GM12864 (cell line): ENCODE data around the gene ALOX12B.

Experiments used
- DNase-seq: peaks from one replicate; pipeline ENCODE4 v3.0.0-alpha.2; 2011; ENCODE audit warnings: low read depth
- H3K4me3 ChIP-seq: 2 replicates; pipeline ENCODE4 v1.5.1; 2011; ENCODE audit warnings: mild to moderate bottlenecking, low read depth, low read length, control low read depth
- TF ChIP-seq, protein P1 (sequence below): IDR thresholded peaks from 2 replicates; pipeline ENCODE4 v1.5.1; 2011; ENCODE audit warnings: low read depth, mild to moderate bottlenecking, moderate library complexity, low read length, control low read depth, inconsistent platforms; ENCODE audit errors: missing control alignments

The ALOX12B gene

DNA sequence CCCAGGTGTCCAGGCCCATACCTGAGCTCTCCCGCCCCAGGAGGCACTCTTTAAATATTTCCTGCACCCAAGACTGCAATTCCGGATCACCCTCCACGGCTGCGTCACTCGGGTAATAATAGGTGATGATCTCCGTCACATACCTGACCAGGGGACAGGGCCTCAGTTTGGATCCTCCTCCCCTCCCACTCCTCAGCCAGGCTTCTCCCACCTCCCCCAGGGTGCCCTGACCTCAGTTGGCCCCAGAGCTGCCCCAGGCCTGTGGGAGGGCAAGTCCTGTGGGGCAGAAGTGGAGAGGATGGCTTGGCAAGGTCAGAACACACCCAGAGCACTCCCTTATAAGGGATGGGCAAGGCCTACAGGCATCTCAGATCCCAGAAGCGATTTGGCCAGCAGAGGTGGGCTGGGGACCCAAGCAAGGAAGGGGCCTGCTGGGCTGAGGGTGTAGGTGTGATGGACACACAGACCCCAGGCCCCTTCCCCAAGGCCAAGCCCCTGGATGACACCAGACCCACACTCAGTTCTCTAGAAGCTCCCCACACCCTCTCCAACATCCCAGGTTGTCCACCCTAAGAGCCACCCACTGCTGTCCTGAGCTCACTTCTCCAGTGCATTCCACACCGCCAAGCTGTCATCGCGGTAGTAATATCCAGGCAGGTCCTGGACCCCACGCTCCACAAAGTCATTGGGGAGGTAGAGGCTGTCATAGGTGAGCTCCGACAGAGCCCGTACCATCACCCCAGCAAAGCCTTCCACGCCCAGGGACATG, 11.8 kb downstream of the ALOX12B start:
- no peak overlapping the region for H3K4me3 ChIP-seq
- no peak for DNase-seq
- TF ChIP-seq, protein P1, sequence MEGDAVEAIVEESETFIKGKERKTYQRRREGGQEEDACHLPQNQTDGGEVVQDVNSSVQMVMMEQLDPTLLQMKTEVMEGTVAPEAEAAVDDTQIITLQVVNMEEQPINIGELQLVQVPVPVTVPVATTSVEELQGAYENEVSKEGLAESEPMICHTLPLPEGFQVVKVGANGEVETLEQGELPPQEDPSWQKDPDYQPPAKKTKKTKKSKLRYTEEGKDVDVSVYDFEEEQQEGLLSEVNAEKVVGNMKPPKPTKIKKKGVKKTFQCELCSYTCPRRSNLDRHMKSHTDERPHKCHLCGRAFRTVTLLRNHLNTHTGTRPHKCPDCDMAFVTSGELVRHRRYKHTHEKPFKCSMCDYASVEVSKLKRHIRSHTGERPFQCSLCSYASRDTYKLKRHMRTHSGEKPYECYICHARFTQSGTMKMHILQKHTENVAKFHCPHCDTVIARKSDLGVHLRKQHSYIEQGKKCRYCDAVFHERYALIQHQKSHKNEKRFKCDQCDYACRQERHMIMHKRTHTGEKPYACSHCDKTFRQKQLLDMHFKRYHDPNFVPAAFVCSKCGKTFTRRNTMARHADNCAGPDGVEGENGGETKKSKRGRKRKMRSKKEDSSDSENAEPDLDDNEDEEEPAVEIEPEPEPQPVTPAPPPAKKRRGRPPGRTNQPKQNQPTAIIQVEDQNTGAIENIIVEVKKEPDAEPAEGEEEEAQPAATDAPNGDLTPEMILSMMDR = no peak

DNA sequence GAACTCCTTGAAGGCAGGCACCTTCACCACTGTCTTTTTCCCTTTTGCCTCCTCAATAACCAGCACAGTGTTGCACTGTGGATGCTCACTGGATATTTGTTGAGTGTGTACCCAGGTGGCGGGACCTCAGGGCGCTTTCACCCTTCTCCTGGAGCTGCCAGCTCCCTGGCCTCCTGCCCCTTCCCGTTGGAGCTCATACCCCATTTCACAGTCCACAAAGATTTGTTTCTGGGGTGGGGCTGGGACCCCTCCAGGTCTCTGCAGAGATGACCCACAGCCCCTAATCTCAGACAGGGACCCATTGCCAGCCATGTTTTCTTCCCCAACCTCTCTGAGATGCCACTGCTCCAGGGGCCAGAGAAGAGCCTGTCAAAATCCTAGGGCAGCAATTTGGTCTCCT, 12.4 kb downstream of the ALOX12B start:
- TF ChIP-seq, protein P1 = no peak
- no peak overlapping the region for H3K4me3 ChIP-seq
- DNase-seq = no peak

DNA sequence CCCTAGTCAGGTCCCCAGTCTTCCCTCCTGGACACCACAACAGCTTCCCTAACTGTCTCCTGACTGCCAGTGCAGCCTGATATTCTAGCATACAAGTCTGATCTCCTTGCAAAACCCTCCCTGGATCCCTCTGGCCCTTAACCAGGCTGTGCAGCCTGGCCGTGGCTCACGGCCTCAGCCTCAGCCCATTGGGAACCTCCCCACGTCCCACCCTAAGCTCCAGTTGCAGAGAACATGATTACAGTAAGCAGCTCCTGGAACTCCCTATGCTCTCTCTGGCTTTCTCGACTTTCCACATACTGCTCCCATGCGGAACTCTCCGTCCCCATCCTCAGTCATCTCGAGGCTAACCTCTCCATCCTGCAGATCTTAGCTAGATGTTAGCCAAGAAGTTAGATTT, 13.0 kb downstream of the ALOX12B start:
- DNase-seq = no peak
- TF ChIP-seq, protein P1 = no peak
- H3K4me3 ChIP-seq = no peak overlapping the region

DNA sequence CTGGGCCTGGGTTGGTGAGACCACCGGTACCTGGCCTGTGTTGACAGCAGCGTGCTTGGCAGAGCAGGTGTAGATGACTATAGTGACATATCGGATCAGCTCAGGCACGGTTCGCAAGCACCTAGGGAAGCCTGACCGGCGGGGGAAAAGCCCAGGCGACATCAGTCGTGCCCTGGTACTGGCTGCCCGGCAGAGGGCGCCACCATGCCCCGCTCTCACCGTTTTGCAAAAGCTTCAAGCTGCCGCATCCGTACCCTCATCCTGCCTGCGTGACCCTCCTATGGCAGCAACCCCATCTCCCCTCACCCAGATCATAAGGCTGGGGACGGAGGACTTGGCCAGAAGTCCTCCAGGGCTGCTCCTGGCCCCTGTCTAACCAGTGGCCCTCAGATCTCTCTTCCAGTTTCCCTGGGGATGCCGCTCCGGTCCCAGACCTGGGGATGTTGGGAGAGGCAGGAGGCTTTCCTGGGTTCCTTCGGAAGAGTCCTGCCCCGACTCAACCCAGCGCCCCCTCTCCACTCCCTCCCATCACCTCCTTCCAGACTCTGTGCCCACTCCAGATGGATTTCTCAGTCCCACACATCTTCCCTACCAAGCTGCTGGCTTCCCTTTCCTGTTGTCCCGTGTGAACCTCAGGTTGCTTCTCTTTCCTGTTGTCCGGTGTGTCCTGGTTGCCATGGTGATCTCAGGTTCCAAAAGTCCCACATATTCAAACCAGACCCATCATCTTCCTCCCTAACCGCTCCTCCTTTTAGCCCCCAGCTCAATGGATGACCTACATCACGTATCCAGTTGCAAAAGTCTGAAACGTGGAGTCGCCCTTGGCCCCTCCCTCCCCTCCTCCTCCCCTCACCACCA, 13.7 kb downstream of the ALOX12B start:
- TF ChIP-seq, protein P1 = peak; percentile 99
- DNase-seq = peak; percentile 42
- no peak overlapping the region for H3K4me3 ChIP-seq

DNA sequence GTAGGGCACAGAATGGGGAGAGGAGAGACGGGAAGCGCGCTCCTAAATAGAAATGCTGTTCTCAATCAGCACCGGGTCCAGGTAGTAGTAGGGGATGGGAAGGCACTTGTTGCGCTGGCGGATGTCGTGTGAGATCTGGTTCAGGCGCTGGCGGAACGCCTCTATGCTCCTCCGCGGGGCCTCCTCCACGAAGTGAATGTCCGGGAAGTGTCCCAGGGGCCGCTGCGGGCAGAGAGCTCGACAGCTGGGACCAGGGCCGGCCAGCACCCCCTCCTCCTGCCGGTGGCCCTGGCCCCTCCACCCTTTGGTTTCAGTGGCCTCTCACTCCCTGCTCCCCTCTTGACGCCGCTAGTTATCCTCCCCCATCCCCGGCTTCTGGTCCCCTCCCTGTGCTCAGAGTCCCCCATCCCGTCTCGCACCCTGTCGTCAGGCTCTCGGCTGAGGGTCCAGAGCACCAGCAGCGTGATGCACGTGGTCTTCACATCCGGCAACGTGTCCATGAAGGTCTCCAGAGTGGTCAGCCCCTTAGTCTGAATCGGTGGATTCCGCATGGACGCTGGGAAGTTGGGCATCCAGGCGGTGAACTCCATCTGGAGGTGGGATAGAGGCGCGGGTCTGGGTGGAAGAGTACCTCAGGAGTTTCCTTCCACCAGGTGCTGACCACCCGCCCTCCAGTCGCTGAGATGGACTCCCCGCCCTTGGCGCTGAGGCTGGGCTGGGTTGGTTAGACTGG, 14.6 kb downstream of the ALOX12B start:
- no peak overlapping the region for H3K4me3 ChIP-seq
- no peak for DNase-seq
- TF ChIP-seq, protein P1 = no peak

DNA sequence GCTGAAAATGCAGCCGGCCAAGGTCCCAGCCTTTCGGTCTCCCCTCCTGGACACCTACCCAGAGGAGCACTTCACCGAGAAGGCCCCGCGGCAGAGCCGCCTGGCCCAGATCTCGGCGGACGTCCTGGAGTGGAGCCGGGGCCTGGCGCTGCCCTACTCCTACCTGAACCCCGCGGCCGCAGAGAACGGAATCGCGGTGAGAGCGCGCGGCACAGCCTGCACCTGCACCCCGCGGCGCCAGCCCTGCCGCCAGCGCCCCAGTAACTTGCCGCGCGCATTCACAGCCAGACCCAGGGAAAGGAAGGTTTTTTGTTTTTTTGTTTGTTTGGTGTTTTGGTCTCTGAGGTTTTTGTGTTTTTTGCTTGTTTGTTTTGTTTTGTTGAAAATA, 15.2 kb downstream of the ALOX12B start:
- TF ChIP-seq, protein P1 = no peak

More for the DNA sequence above, 15.2 kb downstream of the ALOX12B start:
- no peak overlapping the region for H3K4me3 ChIP-seq
- DNase-seq = no peak
